HG02759 (cell line): ENCODE measurements around the gene RASGRP4.
"Not testable (repeated sequence)": the region's sequence is repeated elsewhere in the genome, so short reads cannot be mapped to it uniquely, and the experiment has no call there.

Source experiments
- ATAC-seq: cut with Tn5 transposase; IDR thresholded peaks from one replicate; pipeline ENCODE4 v1.9.1; 2021; ENCODE audit warnings: mild to moderate bottlenecking, moderate library complexity; ENCODE audit not compliant: unreplicated experiment

RASGRP4 gene, protein sequence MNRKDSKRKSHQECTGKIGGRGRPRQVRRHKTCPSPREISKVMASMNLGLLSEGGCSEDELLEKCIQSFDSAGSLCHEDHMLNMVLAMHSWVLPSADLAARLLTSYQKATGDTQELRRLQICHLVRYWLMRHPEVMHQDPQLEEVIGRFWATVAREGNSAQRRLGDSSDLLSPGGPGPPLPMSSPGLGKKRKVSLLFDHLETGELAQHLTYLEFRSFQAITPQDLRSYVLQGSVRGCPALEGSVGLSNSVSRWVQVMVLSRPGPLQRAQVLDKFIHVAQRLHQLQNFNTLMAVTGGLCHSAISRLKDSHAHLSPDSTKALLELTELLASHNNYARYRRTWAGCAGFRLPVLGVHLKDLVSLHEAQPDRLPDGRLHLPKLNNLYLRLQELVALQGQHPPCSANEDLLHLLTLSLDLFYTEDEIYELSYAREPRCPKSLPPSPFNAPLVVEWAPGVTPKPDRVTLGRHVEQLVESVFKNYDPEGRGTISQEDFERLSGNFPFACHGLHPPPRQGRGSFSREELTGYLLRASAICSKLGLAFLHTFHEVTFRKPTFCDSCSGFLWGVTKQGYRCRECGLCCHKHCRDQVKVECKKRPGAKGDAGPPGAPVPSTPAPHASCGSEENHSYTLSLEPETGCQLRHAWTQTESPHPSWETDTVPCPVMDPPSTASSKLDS

DNA sequence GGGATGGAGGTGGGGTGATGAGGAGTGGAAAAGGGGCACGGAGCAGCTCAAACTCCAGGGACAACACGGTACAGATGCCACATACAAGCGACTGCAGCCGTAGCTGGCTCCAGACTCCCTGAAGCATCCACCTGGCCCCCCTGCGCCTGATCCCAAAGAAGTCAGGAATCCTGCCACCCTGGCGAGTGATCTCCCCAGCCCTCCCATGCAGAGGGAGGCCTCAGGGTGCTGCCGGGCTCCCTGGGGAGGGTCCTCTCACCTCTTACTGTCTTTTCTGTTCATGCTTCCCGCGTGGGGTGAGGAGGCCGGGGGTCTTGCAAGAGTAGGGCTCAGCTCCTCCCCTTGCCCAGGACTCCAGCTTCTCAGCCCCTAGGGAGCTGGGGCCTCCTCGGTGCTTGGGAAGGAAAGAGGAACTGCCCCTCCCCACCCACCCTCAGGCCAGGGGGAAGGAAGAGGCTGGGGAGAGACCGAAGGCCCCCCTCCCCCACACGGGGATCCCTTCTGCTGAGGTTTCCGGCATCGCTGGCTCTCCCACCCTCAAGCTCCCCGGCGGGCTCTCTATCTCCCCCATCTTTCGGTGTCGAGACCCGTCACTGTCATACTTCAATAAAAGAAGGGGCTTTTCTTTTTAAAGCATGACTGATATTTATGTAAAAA is at the start of gene RASGRP4:
RASGRP4 (minus strand) TSS at position 410 of the 657 bp plus-strand sequence; CDS start at position 282, 128 bp downstream.
- ATAC-seq, result no peak

- no peak for ATAC-seq
Measured at GRCh38 chr19:38475176-38475575, 49.2 kb upstream of the RASGRP4 start.

- no peak for ATAC-seq
Measured at GRCh38 chr19:38473201-38473600, 47.2 kb upstream of the RASGRP4 start.

- not testable (repeated sequence) for ATAC-seq
Measured at GRCh38 chr19:38472725-38473124, 46.7 kb upstream of the RASGRP4 start.

DNA sequence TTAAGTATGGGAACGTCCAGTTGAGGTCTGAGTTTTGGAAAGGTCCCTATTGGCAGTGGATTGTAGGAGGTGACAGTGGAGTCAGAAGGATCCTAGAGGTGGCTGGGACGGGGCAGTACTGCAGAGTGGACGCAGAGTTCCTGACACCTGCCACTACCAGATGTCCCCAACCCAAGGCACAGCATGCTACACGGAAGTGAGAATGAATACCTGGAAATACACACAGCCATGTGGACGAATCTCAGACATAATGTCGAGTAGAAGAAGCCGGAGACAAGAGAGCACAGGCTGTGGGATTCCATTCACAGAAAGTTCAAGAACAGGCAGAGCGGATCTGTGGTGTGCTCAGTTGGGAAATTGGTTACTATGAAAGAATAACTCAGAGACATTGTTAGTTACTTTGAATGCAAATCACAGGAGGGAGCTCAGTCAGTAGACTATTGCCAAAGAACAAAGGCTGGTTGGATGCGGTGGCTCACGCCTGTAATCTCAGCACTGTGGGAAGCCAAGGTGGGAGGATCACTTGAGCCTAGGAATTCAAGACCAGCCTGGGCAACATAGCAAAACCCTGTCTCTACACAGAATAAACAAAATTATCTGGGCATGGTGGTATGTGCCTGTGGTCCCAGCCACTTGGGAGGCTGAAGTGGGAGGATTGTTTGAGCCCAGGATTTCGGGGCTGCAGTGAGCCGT is 44.9 kb upstream of the RASGRP4 start:
- no peak for ATAC-seq

DNA sequence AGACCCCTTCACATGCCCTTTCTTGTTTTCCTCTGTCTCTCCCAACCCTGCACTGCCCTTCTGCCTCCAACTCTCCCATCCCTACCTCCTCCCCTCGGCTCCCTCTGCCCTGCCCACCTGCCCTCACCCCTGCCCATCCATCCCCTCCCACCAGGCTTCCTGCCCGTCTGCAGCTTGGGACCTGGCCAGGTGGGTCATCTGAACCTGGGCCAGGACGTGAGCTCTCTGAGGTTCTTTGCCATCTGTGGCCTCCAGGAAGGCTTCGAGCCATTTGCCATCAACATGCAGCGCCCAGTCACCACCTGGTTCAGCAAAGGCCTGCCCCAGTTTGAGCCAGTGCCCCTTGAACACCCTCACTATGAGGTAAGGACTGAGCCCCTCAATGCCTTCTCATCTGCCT is 43.1 kb upstream of the RASGRP4 start:
- no peak for ATAC-seq

- no peak for ATAC-seq
Measured at GRCh38 chr19:38467541-38468525, 41.8 kb upstream of the RASGRP4 start.

DNA sequence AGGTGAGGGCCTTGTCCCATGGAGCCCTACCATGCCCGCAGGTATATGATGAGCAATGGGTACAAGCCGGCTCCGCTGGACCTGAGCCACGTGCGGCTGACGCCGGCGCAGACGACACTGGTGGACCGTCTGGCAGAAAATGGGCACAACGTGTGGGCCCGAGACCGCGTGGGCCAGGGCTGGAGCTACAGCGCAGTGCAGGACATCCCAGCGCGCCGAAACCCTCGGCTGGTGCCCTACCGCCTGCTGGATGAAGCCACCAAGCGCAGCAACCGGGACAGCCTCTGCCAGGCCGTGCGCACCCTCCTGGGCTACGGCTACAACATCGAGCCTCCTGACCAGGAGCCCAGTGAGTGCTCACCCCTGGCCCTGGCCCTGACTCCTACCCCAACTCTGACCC is 40.0 kb upstream of the RASGRP4 start:
- ATAC-seq, result no peak

DNA sequence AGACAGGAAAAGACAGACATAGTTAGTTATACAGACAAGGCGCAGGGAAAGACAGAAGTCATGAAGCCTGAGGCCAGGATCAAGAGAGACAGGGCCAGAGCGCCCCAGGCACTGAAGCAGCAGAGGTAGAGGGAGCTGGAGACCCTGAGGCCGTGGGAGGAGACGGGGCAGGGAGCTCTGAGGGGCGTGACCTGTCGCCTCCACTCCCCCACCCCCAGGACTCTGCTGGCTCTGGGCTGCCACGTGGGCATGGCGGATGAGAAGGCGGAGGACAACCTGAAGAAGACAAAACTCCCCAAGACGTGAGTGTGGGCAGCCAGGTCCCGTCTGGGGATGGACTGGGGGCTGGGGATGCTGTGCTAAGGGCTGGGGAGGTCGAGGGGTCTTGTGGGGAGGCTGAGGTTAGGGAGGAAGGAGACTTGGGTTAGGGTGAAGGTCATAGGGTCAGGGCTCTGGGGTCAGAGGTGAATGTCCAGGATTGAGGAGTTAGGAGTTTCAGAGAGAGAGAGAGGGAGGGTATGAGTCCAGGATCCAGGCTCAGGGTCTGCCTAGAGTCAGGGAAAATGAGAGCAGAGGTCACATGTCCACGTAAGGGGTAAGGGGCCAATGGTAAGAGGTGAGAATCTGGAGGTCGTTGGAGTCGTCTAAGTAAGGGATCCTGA is 38.5 kb upstream of the RASGRP4 start:
- ATAC-seq, result no peak

- ATAC-seq, result no peak
Measured at GRCh38 chr19:38463365-38463764, 37.3 kb upstream of the RASGRP4 start.

DNA sequence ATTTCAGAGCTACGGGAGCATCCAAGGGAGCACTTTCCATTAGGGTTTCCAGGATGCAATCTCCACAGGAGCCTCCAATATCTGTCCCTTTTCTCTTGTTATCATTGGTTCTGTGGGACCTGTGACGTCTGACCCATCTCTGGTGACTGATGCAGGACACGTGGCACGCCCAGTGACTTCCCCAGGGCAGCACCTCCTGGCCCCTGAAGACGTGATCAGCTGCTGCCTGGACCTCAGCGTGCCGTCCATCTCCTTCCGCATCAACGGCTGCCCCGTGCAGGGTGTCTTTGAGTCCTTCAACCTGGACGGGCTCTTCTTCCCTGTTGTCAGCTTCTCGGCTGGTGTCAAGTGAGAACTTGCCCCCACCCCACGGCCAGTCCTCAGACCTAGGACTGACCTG is 33.0 kb upstream of the RASGRP4 start:
- ATAC-seq, result no peak

- no peak for ATAC-seq
Measured at GRCh38 chr19:38457690-38458405, 31.8 kb upstream of the RASGRP4 start.

GRCh38 chr19:38457202-38457601 is 31.2 kb upstream of the RASGRP4 start:
- no peak for ATAC-seq

GRCh38 chr19:38455031-38455430 is 29.0 kb upstream of the RASGRP4 start:
- no peak for ATAC-seq

GRCh38 chr19:38453596-38453995 is 27.6 kb upstream of the RASGRP4 start:
- no peak for ATAC-seq

- no peak for ATAC-seq
Measured at GRCh38 chr19:38452430-38453366, 26.7 kb upstream of the RASGRP4 start.

DNA sequence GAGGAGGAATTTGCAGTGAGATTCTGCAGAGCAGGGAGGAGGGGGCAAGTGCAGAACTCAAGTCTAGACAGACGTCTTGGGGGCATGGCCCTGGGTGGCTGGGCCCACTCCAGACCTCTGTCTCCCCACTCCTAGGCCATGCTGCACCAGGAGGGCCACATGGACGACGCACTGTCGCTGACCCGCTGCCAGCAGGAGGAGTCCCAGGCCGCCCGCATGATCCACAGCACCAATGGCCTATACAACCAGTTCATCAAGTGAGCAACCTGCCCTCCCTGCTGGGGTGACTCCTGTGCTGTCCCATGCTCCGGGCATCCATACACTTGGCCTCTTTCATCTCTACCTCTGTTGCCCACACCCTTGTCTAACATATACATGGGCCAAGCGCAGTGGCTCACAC is 25.6 kb upstream of the RASGRP4 start:
- no peak for ATAC-seq

DNA sequence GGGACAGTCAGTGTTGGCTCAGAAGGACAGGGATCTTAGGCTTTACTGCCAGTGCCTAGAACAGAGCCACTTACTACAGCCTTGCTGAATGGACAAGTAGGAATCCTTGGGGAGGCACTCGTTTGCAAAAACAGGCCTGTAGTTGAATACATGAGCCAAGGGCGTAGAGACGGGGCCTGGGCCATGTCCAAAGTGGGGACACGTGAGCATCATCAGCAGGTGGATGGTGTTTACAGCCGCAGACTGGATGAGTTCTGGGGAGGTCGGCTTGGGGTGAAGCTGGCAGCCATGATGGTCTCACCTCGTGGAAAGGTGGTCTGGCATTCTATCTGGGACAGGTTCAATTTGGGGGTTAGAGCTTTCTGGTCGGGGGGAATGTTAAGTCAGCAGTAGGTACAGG is 25.0 kb upstream of the RASGRP4 start:
- no peak for ATAC-seq
